EH (cell line): ENCODE measurements around the gene STMND1.
A peak's percentile ranks its signal among the peaks of the same experiment; 100 is the strongest.

Source experiments
- DNase-seq: peaks from one replicate; pipeline ENCODE4 v3.0.0-alpha.2; 2015; ENCODE audit warnings: low read depth

The STMND1 gene

DNA sequence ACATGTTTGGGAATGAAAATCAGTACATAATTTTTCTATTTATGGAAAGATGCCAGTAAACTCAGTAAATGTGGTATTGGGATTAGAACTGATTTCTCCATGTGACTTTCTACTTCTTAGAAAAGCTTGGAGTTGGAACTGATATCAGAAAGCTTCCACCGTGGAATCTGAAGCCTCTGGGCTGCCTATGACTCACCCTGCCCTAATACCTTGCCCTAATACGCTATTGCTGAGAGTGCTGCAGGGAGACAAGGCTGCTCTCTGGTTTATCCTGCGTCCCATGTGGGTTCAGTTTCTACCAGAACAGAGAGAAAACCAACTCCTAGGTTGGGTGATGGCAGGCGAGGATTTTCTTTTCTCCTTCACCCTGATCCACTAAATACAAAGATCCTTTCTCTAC lies 3.3 kb upstream of the STMND1 start:
- DNase-seq = peak; percentile 55

DNA sequence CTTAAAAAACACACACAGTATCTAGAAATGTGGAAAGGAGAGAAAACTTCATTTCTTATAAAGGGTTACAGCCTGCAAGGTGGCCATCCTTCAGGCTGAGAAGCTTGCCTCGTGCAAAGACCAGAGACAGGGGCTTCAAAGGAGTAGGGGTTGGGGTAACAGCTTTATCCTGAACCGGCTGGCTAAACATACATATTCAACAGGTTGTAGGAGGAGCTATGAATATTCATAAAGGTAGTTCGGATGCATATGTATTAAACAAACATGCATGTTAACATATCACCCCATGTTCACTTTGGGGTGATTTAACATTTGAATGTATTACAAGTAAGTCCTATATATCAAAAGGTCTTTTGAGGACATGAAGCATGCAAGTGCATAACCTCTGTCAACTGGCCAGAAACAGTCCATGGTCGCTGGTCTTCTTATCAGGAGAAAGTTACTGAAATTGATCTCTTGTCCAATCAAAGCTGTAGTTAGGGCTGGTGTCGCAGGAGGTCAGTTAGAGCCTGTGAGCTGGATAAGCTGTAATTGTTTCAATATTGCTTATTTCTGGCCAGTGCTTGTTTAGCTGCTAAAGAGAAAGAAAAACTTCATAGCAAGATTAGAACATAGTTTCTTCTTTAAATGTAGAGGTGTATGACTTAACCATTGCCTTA lies 2.3 kb upstream of the STMND1 start:
- DNase-seq = no peak

DNA sequence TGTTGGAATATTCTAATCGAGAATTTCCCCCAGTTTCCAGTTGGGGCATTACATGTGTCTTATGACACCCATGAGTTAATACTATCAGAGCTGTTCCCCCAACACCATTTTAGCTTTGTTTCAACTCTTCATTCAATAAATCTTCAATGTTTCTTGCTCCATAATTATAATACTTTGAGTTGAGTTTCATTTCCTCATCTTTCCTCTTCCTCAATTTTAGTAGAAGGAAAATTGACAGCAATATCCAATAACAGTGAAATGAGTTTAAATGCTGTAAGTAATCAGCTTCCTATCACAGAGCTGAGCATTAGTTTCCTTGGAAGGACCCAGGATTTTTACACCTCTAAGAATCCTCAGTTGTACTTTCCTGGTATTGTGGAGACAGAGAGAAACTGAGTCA lies 1.0 kb upstream of the STMND1 start:
- DNase-seq = no peak

DNA sequence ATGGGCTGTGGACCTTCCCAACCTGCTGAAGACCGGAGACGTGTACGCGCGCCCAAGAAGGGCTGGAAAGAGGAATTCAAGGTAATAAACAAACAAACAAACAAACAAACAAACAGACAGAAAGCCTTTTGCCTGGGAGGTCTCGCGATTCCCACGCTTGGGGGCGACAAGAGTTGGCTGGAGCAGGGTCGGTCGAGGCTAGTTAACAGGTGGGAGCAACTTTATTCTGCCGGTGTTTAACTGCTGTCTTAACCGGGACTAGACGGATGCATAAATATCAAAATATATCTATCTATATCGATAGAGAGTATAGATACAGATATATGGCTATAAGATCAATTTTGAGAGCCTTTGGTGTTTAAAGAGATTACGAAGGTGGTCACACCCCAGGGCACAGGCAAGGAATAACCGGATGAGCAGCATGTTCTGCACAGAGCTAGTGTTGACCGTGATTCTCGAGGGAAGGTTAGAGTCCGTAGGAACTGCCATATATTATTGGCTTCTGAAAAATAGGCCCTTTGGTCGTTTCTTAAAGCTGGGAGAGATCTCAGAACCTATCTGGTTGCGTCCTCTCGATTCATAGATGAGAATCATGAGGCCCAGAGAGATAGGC lies 514 bp downstream of the STMND1 start:
- DNase-seq = no peak

DNA sequence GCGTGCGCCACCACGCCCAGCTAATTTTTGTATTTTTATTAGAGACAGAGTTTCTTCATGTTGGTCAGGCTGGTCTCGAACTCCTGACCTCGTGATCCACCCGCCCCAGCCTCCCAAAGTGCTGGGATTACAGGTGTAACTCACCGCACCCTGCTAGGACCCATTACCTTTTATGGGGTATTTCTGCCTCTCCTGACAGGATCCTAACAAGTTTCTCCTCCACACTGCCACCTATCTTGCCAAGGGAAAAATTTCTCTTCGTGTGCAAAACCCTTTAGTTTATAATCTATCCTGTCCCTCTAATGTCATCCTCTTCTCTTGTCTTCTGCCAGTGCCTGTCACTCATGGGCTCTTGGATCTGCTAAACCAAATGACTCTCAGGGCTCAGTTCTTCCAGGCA lies 1.9 kb downstream of the STMND1 start:
- no peak for DNase-seq

DNA sequence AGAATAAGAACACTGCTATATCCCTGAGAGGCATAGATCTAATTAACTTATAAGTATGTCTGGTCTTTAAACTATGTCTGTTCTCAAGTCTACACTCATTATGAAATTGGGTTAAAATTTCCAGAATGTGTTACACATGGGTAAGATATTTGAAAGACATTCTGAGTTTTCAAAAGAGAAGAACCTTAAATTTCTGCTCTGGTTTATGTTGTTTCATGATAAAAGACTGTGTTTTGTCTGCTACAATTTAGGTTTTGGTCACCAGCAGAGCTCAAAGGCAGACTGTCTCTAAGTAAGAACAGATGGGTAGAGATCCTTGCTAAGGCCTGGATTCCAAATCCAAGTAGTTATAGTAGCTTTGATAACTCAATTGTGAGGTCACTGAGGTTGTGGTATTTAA lies 6.0 kb downstream of the STMND1 start:
- DNase-seq = peak; percentile 61

DNA sequence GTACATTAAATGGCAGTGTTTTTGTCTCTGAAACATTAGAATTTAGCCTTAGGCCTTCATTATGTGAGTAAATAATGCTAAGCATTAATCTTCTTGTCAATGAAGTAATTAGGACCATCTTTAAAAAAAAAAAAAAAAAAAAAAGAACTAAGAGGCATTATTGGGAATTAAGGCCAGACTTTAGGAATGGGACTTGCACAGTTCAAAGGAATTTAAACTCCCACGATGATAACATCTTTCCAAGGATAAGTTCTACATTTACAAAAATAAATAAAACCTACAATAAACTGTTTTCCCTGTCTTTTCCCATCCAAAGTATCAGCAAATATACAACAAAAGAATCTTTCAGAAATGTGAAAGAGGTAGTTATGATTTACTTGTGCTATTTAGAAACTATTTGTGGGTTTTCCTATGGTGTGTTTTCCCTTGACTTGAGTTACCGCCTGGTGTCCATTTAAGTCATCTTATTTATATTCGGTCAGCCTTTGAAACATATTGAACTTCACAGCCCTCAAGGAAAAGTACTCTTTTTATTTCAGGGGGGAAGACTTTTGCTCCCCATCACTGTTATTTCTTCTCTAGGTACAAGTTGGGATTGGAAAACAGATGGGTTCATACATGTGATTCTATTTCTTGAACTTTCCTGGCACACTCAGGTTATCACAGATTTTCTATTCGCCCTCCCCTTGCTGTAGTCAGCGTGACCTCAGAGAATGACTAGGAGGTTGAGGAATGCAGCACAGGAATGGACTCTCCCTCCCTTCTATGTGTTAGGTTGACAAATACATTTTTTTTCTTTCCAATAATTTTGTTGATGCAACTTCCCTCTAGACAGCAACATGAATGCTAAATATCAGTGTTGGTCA lies 13.6 kb downstream of the STMND1 start:
- DNase-seq = peak; percentile 94

DNA sequence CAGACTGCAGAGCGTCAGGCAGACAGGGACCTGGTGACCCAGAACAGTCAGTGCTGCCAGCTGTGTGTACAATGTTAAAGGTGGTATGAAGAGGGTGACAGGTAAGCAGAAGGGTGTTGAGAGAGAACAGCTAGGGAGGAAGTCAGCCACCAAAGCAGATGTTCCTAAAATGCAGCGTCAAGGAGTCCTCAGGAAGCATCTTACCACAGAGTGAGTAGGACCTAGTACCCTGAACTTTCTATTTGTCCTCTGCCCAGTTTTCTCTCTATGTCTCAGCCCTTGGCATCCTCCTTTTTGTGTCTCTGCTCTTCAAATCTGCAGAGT lies 14.2 kb downstream of the STMND1 start:
- DNase-seq = no peak

DNA sequence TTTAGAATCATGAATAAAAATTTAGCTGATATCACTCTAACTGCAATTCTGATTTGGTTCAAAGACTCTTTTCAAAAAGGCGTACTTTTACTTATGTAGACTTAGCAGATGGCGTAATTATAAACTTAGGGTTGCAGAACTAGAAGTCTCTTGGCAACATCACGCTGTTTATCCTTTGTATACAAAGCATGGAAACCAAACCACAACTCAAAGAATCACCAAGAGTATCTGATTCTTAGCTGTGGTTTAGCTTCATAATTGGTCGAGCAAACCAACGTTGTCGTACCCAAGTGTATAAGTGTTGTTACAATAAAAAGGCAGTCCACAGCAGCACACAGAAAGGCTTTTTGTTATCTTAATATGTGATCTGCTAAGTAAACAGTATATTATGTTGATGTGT lies 18.2 kb downstream of the STMND1 start:
- DNase-seq = no peak

DNA sequence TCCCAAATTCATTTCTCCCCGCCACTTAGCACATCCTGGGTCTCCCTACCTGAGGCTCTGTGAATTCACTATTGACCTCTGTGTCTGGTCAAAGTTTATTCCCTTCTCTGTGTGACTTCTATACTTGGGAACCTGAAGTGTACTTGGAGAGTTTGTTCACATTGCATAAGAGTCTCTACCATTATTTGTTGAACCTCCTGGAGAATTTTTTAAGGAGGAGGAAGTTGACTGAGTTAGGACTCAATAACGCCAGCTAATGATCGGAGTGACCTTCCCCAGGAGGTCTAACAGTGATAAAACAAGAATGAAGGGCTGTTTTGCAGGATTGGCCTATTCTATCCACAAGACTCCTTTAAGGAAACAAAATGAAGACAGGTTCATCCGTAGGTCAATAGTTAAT lies 23.6 kb downstream of the STMND1 start:
- no peak for DNase-seq

DNA sequence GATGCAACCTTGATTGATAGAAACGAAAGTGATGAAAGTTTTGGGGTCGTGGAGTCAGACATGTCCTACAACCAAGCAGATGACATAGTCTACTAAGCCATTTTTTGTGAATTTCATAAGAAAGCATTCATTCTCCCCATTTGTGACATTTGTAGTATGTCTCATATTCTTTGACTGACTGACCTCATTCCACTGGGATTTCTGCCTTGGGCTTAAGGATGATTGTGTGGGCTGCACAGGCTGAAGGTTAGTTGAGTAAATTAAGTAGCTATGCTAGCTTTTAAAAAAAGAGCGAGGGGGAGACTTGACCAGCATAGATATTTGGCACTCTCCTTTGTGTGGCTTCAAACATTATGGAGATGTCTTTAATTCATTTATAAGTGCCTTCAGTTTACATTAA lies 28.9 kb downstream of the STMND1 start:
- peak; percentile 52 for DNase-seq

DNA sequence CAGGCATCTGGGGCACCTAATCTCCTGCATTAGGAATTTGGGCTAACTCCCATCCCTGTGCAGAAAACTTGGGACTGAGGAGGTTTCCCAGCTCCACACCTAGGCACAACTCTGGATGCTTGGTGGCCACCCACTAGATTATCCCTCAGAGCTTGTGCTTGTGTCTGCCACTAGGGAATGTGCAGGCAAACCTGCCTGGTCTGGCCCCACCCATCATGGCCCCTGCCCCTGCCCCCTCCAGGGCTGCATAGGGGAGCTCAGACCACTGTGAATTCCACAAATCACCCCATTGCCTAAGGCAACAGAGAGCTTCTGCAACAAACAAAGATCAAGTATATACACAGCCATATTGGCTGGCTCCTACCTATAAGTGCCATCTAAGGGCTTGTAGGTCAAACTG lies 31.1 kb downstream of the STMND1 start:
- DNase-seq = no peak

DNA sequence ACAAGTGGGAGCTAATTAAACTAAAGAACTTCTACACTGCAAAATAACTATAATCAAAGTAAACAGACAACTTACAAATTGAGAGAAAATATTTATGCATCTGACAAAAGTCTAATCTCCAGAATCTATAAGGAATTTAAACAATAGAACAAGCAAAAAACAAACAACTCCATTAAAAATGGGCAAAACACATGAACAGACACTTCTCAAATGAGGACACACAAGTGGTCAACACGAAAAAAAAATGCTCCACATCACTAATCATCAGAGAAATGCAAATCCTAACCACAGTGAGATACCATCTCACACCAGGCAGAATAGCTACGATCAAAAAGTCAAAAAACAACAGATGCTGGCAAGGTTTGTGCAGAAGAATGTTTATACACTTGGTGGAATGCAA lies 36.2 kb downstream of the STMND1 start:
- DNase-seq = peak; percentile 13

DNA sequence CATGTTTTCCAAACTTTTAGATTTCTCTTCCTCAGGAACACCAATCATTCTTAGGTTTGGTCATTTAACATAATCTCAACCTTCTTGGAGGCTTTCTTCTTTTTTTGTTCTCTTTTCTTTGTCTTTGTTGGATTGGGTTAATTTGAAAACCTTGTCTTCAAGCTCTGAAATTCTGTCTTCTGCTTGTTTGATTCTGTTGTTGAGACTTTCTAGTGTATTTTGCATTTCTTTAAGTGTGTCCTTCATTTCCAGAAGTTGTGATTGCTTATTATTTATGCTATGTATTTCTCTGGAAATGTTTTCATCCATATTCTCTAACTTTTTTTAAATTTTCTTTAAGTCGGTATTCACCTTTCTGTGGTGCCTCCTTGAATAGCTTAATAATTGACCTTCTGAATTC lies 42.2 kb downstream of the STMND1 start:
- no peak for DNase-seq

DNA sequence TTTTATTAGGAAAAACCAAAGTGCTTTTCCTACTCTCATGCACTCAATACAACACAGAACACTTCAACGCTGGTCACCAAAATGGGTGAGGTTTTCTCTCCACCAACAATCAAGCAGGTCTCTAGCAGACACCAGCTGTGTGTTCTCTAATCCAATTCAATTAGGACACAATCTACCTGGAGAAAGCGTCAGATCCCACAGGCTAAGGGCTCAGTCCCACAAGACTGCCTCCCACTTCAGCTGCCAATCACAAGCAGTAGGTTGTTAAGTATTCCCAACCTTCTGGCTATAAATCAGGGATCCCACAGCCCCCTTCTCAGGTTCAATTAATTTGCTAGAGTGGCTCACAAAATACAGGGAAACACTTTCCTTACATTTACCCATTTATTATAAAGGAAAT lies 47.7 kb downstream of the STMND1 start:
- no peak for DNase-seq

DNA sequence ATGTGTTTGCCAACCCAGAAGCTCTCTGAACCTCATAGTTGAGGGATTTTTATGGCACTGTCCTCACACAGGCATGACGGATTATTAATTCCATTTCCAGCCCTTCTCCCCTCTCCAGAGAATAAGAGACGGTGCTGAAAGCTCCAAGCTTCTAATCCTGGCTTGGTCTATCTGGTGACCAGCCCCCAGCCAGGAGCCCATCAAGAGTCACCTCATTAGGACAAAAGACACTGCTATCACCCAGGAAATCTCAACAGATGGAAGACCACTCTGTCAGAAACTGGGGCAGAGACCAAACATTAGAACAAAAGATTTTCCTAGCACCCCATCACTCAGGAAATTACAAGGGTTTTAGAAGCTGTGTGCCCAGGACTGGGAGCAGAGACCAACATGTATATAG lies 48.2 kb downstream of the STMND1 start:
- DNase-seq = no peak

DNA sequence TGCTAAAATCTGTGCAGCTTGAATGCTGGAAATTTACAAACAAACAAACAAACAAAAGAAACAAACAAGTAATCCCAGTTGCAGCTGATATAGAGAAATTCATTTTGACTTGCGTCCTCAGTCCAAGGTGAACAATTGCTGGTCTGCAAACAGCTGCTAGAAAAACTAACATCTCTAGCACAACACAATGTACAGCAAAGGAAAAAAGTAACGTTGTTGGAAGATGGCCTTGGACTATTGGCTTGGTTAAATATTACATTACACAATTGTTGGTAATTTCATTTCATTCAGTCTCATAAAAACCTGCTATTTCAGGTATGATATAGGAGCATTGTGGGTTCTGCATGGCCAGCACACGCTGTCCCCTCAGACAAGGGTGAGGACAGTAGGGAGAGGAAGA lies 50.0 kb downstream of the STMND1 start:
- no peak for DNase-seq

DNA sequence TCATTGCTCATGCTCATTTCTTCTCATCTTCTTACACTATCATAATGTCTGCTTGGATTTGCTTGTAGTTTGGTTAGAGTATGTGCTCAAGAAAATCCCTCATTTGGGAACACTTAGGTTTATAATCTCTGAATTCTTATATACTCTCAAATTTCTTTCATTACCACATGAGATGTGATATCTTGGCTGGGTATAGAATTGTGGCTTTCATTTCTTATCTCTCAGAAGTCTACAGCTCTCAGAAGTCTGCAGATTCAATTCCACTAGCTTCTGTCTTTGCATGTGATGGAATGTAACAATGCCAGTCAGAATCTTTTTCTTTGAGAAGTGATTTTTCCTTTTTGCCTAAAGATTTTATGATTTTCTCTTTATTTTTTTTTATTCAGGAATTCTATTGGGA lies 50.9 kb downstream of the STMND1 start:
- DNase-seq = no peak

DNA sequence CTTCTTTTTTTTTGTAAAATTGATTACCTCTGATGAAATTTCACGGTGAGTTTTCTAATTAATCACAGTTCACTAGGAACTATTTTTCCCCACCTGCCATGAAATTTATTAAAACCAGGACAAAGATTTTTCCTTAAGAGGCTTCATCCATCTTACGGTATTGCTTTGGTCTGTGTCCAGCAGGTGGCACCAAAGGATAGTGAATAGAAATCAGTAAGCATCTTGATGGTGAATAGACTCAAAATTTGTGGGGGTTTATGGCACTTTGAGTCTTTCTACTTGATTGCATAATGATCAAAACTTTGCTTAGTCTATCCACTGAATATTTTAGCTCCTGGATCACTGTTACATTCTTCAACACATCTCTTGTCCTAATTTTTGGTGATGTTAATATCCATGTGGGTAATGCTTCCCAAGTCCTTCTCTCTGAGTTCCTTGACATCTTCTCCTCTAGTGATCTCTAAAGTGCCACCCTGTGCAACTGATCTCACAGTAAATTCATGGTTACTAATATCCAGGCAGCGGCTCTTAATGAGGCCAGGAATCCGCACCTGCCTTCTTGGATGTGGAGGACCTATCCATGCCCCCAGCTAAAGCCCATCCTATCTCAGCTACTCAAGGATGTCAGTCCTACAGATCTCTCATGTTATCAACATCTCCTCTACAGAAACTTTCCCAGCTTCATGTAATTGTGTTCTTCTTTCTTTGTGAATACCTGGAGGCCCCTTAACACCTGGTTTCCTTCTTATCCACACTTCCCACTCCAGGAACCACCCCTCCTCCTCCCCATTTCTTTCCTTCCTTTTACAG lies 54.5 kb downstream of the STMND1 start:
- DNase-seq = peak; percentile 83

DNA sequence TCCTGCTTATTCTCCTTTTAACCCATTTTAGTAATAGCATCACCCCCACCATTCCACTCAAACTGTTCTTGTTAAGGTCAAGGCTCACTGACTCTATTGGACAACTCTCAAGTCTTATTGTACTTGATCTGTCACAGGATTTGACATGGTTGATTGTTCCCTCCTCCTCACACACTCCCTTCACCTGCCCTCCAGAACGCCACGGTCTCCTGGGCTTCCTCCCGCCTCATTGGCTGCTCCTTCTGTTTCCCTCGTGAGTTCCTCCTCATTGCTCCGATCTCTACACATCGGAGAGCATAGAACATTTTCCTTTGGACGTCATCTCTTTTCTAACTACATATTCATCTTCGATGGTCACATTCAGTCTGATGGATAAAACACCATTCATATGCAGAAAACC lies 55.1 kb downstream of the STMND1 start:
- DNase-seq = no peak

DNA sequence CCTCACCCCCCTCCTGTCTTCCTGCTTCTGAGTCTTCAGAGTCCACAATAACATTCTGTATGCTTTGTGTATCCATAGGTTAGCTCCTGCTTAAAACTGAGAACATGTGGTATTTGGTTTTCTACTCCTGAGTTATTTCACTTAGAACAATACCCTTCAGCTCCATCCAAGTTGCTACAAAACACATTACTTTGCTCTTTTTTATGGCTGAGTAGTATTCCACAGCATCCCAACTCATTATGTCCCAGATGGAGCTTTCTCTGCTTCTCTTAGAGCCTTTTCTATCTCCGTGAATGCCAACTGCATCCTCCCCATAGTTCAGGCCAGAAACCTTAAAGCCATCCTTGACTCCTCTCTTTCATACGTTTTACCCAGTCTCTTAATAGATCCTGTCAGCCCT lies 55.8 kb downstream of the STMND1 start:
- DNase-seq = no peak

DNA sequence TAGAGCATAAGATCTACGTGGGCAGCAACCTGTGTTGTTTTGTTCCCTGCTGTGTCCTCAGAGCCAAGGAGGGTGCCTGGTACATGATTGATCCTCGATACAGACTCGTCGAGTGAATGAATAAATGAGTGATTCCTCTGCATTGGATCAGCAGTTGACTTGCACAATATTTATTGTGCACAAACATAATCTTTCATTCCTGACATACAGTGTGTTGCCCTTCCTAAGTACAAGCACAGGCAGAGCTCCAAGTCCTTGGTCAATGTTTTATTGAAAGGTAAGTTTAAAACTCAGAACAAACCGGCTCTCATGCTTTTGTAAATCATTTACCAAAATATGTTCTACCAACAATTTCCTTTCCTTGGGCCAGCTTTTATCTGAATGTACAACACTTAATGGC lies 57.4 kb downstream of the STMND1 start:
- DNase-seq = peak; percentile 13

DNA sequence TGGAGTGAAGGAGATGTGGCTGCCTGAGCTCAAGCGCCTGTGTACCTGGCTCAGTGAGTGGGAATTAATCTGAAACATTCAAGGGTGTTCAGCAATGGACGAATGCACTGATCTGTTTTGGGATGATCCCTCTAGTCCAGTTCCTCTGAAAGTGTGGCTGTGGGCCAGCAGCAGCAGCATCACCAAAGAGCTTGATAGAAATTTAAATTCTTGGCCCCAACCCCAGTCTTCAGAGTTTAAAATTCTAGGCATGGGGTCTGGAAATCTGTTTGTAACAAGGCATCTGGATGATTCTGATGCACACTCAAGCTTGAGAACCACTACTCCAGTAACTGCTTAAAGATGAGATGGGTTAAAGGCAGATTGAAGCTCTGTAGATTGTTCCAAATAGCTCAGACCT lies 59.2 kb downstream of the STMND1 start:
- peak; percentile 62 for DNase-seq
